ENCODE measurements around the gene TRMT10A.

DNA sequence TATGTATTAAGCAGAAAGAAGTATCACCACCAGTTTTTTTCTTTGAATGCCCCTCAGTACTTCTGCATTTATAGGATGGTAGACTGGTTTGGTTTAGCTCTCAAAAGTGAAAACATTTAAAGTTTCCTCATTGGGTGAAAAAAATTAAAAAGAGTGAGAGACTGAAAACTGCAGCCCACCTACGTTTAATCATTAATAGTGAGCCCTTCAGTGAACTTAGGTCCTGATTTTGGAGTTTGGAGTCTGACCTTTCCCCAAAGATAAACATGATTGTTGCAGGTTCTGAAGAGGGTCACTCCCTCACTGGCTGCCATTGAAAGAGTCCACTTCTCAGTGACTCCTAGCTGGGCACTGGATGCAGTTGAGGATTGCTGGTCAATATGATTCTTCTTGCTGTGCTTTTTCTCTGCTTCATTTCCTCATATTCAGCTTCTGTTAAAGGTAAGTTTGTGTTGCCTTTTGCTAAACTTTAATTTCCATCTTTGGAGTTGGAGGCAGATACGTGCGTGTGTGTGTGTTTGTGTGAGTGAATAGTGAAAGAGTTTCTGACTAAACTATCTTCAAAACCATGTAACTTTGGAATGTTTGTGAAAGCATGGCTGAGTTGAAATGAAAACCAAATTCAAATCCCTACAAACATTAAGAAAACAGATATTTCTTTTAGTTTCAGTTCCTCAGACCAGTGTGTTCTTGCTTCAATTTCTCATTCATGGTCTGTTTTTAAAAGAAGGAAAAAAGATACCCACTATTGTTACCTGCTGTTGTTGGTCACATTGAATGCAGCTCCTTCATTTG is 10.9 kb upstream of the TRMT10A start, which contains the start of gene MTTP:
- TF ChIP-seq, protein P1, sequence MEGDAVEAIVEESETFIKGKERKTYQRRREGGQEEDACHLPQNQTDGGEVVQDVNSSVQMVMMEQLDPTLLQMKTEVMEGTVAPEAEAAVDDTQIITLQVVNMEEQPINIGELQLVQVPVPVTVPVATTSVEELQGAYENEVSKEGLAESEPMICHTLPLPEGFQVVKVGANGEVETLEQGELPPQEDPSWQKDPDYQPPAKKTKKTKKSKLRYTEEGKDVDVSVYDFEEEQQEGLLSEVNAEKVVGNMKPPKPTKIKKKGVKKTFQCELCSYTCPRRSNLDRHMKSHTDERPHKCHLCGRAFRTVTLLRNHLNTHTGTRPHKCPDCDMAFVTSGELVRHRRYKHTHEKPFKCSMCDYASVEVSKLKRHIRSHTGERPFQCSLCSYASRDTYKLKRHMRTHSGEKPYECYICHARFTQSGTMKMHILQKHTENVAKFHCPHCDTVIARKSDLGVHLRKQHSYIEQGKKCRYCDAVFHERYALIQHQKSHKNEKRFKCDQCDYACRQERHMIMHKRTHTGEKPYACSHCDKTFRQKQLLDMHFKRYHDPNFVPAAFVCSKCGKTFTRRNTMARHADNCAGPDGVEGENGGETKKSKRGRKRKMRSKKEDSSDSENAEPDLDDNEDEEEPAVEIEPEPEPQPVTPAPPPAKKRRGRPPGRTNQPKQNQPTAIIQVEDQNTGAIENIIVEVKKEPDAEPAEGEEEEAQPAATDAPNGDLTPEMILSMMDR (conservative IDR thresholded peaks at IDR 0.05; ENCODE audit: low read depth in 2 of 2): no peak
- TF ChIP-seq ZNF114 (CRISPR knock-in tag; IDR thresholded peaks at IDR 0.05) (no peak), EZH2 (IDR thresholded peaks at IDR 0.05; ENCODE audit: low read depth, unreplicated experiment) (no peak), POLR2AphosphoS5 (IDR thresholded peaks at IDR 0.05; ENCODE audit: low read depth) (no peak), CREB1 (CRISPR knock-in tag; IDR thresholded peaks at IDR 0.05; ENCODE audit: low read depth) (no peak)
- TF ChIP-seq, protein P2, sequence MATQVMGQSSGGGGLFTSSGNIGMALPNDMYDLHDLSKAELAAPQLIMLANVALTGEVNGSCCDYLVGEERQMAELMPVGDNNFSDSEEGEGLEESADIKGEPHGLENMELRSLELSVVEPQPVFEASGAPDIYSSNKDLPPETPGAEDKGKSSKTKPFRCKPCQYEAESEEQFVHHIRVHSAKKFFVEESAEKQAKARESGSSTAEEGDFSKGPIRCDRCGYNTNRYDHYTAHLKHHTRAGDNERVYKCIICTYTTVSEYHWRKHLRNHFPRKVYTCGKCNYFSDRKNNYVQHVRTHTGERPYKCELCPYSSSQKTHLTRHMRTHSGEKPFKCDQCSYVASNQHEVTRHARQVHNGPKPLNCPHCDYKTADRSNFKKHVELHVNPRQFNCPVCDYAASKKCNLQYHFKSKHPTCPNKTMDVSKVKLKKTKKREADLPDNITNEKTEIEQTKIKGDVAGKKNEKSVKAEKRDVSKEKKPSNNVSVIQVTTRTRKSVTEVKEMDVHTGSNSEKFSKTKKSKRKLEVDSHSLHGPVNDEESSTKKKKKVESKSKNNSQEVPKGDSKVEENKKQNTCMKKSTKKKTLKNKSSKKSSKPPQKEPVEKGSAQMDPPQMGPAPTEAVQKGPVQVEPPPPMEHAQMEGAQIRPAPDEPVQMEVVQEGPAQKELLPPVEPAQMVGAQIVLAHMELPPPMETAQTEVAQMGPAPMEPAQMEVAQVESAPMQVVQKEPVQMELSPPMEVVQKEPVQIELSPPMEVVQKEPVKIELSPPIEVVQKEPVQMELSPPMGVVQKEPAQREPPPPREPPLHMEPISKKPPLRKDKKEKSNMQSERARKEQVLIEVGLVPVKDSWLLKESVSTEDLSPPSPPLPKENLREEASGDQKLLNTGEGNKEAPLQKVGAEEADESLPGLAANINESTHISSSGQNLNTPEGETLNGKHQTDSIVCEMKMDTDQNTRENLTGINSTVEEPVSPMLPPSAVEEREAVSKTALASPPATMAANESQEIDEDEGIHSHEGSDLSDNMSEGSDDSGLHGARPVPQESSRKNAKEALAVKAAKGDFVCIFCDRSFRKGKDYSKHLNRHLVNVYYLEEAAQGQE (IDR thresholded peaks at IDR 0.05; ENCODE audit: unreplicated experiment): no peak

Data from GM23338 (cell line).